ENCODE results near the gene SLC4A2. TPM values are rescaled to one million over a fixed set of nuclear protein-coding genes. Genes with fewer than 3 reads are reported as not detected.

SLC4A2 gene
- total RNA-seq, 1 experiment from 2014 or later = 105 TPM

GRCh38 chr7:151081170-151082101 lies 22.0 kb downstream of the SLC4A2 start:
- Histone ChIP-seq H3K4me3 (ENCODE audit: insufficient read depth, low read depth, low read length) (peak overlapping the region; percentile 95), H3K36me3 (replicated peaks; ENCODE audit: control insufficient read depth, insufficient read depth, low read length) (no peaks in the 10 kb centered on the region; the same call in 1 of the 2 replicates), H3K27me3 (ENCODE audit: control insufficient read depth, insufficient read depth, low read length) (peaks cover 5% of the 10 kb centered on the region; the same call in 1 of the 2 replicates)
- peak; percentile 86 for DNase-seq

GRCh38 chr7:151082141-151083070 lies 23.0 kb downstream of the SLC4A2 start:
- Histone ChIP-seq H3K27me3 (ENCODE audit: control insufficient read depth, insufficient read depth, low read length) (peaks cover 10% of the 10 kb centered on the region; the same call in 1 of the 2 replicates), H3K4me3 (ENCODE audit: insufficient read depth, low read depth, low read length) (peak overlapping the region; percentile 73), H3K36me3 (replicated peaks; ENCODE audit: control insufficient read depth, insufficient read depth, low read length) (no peaks in the 10 kb centered on the region; the same call in 1 of the 2 replicates)
- peak; percentile 52 for DNase-seq

- Histone ChIP-seq H3K27me3 (ENCODE audit: control insufficient read depth, insufficient read depth, low read length) (peaks cover 17% of the 10 kb centered on the region; the same call in 1 of the 2 replicates), H3K4me3 (ENCODE audit: insufficient read depth, low read depth, low read length) (peak within 1 kb of the TSS; percentile 73), H3K36me3 (replicated peaks; ENCODE audit: control insufficient read depth, insufficient read depth, low read length) (no peaks in the 10 kb centered on the region; the same call in 1 of the 2 replicates)
- DNase-seq = peak; percentile 93
These were observed 23.9 kb downstream of the SLC4A2 start, which contains the start of gene TMUB1 for GRCh38 chr7:151083071-151083823. Gene TMUB1, minus strand, starts transcription at chr7:151083493. Its CDS starts 930 bp downstream, at chr7:151082563.

GRCh38 chr7:151083824-151084160 lies 24.4 kb downstream of the SLC4A2 start:
- peak; percentile 63 for DNase-seq
- Histone ChIP-seq H3K36me3 (replicated peaks; ENCODE audit: control insufficient read depth, insufficient read depth, low read length) (no peaks in the 10 kb centered on the region; the same call in 1 of the 2 replicates), H3K27me3 (ENCODE audit: control insufficient read depth, insufficient read depth, low read length) (peaks cover 17% of the 10 kb centered on the region; the same call in 1 of the 2 replicates), H3K4me3 (ENCODE audit: insufficient read depth, low read depth, low read length) (peak overlapping the region; percentile 73)

GRCh38 chr7:151085329-151085690 lies 25.9 kb downstream of the SLC4A2 start:
- H3K36me3 ChIP-seq (replicated peaks; ENCODE audit: control insufficient read depth, insufficient read depth, low read length) = no peaks in the 10 kb centered on the region
- peaks cover 17% of the 10 kb centered on the region; the same call in 1 of the 2 replicates for H3K27me3 ChIP-seq (ENCODE audit: control insufficient read depth, insufficient read depth, low read length)
- no peak for DNase-seq
- peak overlapping the region; percentile 78; the same call in 1 of the 2 replicates for H3K4me3 ChIP-seq (ENCODE audit: insufficient read depth, low read depth, low read length)

GRCh38 chr7:151085691-151086620 lies 26.6 kb downstream of the SLC4A2 start, which contains the start of gene AGAP3:
Gene AGAP3, plus strand, starts transcription at chr7:151086475. Its CDS starts 267 bp downstream, at chr7:151086742.
- no peaks in the 10 kb centered on the region for H3K36me3 ChIP-seq (replicated peaks; ENCODE audit: control insufficient read depth, insufficient read depth, low read length)
- peak within 1 kb of the TSS; percentile 90 for H3K4me3 ChIP-seq (ENCODE audit: insufficient read depth, low read depth, low read length)
- peaks cover 17% of the 10 kb centered on the region; the same call in 1 of the 2 replicates for H3K27me3 ChIP-seq (ENCODE audit: control insufficient read depth, insufficient read depth, low read length)
- DNase-seq = peak; percentile 99

GRCh38 chr7:151086802-151087244 lies 27.4 kb downstream of the SLC4A2 start:
- Histone ChIP-seq H3K27me3 (ENCODE audit: control insufficient read depth, insufficient read depth, low read length) (peaks cover 17% of the 10 kb centered on the region; the same call in 1 of the 2 replicates), H3K4me3 (ENCODE audit: insufficient read depth, low read depth, low read length) (peak overlapping the region; percentile 90), H3K36me3 (replicated peaks; ENCODE audit: control insufficient read depth, insufficient read depth, low read length) (no peaks in the 10 kb centered on the region)
- peak; percentile 79 for DNase-seq

GRCh38 chr7:151087245-151088018 lies 28.0 kb downstream of the SLC4A2 start:
- Histone ChIP-seq H3K27me3 (ENCODE audit: control insufficient read depth, insufficient read depth, low read length) (peaks cover 17% of the 10 kb centered on the region; the same call in 1 of the 2 replicates), H3K4me3 (ENCODE audit: insufficient read depth, low read depth, low read length) (peak overlapping the region; percentile 90), H3K36me3 (replicated peaks; ENCODE audit: control insufficient read depth, insufficient read depth, low read length) (no peaks in the 10 kb centered on the region)
- DNase-seq = peak; percentile 83

GRCh38 chr7:151088019-151088855 lies 28.8 kb downstream of the SLC4A2 start:
- Histone ChIP-seq H3K27me3 (ENCODE audit: control insufficient read depth, insufficient read depth, low read length) (peaks cover 17% of the 10 kb centered on the region; the same call in 1 of the 2 replicates), H3K4me3 (ENCODE audit: insufficient read depth, low read depth, low read length) (peak overlapping the region; percentile 90), H3K36me3 (replicated peaks; ENCODE audit: control insufficient read depth, insufficient read depth, low read length) (no peaks in the 10 kb centered on the region)
- peak; percentile 76 for DNase-seq

- no peak overlapping the region; the same call in 1 of the 2 replicates for H3K4me3 ChIP-seq (ENCODE audit: insufficient read depth, low read depth, low read length)
- H3K36me3 ChIP-seq (replicated peaks; ENCODE audit: control insufficient read depth, insufficient read depth, low read length) = no peaks in the 10 kb centered on the region; the same call in 1 of the 2 replicates
- peaks cover 15% of the 10 kb centered on the region; the same call in 1 of the 2 replicates for H3K27me3 ChIP-seq (ENCODE audit: control insufficient read depth, insufficient read depth, low read length)
- DNase-seq = peak; percentile 80
These were observed 29.7 kb downstream of the SLC4A2 start for GRCh38 chr7:151088856-151089699.
